HG03520 (cell line): Measurements from ENCODE around the gene SLX9.
"Not testable (repeated sequence)": the region's sequence is repeated elsewhere in the genome, so short reads cannot be mapped to it uniquely, and the experiment has no call there.

Source experiments
- ATAC-seq: cut with Tn5 transposase; IDR thresholded peaks from one replicate; pipeline ENCODE4 v1.9.1; 2021; ENCODE audit warnings: mild to moderate bottlenecking, moderate library complexity; ENCODE audit not compliant: unreplicated experiment

SLX9 gene

GRCh38 chr21:44901391-44902074 lies 38.3 kb upstream of the SLX9 start:
- no peak for ATAC-seq

GRCh38 chr21:44902268-44903049 lies 37.4 kb upstream of the SLX9 start:
- no peak for ATAC-seq

DNA sequence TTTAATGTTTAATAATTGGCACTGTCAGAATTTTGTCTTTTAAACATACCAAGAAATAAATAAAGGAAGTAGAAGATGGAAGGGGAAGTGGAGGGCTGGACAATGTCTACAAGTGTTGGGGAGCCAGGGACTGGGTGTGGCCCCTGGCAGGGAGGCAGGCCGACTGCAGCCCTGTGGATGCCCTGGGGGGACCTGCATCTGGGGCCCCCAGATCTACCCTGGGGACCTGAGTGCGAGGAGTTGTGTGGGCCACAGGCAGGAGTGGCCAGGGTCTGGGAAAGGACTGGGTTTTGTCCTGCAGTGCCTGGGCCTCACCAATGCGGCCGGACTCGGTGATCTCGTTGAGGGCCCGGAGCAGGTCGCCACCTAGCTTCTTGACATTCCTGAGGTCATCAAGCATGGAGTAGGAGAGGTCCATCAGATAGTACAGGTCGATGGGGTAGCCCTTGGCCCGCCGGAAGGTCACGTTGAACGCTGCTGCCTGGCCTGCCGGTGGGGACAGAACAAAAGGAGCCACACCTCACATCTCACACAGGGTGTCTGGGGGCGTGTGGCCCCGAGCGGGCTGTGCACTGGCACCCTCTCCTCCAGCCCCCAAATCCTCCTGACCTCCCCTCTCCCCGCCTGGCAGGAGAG lies 36.7 kb upstream of the SLX9 start:
- ATAC-seq, result no peak

- ATAC-seq, result no peak
Measured at GRCh38 chr21:44903689-44904088, 36.1 kb upstream of the SLX9 start.

GRCh38 chr21:44904141-44904923 lies 35.5 kb upstream of the SLX9 start:
- no peak for ATAC-seq

DNA sequence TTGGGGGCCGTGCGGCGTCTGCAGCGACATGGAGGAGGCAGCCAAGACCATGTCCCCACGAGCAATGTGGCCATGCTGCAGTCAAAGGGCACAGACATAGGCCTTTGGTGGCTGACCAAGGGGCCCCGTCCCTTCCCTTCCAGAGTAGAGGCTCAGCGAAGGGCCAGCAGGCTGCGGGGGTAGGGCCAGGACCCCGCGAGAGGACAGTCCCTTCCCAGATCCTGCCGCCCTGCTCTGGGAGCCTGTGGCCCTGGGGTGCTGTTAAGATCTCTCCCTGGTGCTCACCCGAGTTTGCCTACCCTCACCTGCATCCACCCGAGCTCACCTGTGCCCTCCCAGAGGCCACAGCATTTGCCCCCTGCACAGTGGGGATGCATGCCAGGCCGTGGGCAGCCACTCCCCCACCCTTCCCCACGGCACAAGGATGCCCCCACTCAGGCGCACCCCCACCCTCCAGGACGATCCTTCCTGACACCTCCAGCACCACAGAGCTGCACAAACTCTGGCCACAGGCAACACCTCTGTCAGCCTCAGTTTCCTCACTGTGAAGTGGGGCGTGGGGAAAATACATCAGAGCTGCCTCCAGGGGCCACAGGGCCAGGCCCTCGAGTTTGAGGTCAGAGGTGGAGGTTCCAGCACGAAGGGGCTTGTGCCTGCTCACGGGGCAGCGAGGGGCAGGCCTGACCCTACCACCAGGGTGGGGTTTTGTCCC lies 34.7 kb upstream of the SLX9 start:
- ATAC-seq, result no peak

DNA sequence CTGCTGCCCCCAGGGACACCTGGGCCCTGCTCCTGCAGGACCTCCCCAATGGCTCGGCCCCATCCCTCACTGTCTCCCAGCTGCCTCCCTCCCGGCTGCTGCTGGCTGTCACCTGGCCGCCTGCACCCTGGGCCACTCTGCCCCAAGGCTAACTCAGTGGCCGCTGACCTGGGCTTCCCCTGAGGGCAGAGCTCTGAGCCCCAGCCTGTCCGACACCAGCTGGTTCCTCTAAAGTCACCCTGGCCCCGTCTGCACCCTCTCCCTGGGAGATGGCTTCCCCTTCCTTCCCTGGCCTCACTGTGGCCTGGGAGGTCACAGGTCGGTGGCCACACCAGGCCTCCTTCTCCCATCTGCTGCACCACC lies 34.1 kb upstream of the SLX9 start:
- ATAC-seq, result no peak

GRCh38 chr21:44907225-44907965 lies 32.4 kb upstream of the SLX9 start:
- ATAC-seq, result no peak

GRCh38 chr21:44907966-44908895 lies 31.6 kb upstream of the SLX9 start:
- ATAC-seq, result no peak

DNA sequence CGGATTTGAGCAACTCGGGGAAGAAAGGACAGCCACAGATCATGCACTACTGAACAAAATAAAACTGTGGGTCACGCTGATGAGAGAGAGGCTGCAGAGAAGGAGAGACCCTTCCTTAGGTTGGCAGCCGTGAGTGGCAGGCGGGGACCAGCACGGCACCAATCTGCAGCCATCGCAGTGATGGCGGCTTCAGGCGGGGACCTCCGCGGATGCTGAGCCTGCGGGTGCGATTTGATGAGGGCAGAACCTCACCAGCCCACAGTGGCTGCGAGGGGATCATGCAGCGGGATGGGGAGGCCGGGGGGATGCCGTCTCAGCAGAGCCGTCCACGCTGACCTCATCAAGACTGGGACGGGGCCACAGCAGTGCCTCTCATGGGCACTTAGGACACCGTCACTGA lies 30.9 kb upstream of the SLX9 start:
- ATAC-seq, result no peak

GRCh38 chr21:44909719-44910118 lies 30.1 kb upstream of the SLX9 start:
- no peak for ATAC-seq

DNA sequence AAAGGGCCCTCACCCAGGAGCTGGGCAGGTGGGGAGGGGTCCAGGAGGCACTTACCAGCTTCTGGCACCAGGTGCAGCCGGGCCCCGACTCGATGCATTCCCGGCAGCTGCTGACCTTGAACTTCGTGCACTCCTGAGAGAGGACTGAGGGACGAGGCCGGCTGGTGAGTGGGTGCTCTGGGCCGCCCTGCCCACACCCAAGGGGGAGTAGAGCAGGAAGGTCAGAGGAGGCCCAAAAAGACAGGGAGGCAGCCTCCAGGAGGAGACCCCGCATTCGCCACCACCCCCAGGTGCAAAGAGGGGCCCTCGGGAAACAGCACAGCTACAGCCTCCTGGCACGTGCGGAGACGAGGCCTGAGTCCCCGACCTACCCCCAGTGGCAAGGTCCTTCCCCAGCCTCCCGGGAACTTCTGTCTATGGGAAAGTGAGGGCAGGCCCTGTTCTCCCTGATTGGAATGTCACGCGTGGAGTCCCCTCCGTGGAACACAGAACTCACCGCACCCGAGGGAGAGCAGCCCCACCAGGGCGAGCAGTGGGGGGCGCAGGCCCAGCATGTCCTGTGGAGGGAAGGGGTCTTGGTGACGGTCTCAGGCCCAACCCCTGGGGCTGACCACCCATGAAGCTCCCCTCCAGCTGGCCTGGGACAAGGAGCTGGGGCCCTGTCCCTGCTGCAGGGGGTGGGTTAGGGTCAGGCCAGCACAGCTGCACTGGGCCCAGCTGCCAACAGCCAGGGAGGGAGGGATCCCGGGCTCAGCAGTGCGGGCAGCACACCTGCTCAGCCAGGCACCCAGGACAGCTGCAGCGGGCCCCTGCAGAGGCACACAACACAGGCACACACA lies 29.4 kb upstream of the SLX9 start:
- no peak for ATAC-seq

GRCh38 chr21:44911068-44911383 lies 28.8 kb upstream of the SLX9 start:
- ATAC-seq, result no peak

- peak; percentile 54 for ATAC-seq
Measured at GRCh38 chr21:44911384-44912157, 28.3 kb upstream of the SLX9 start.

GRCh38 chr21:44912158-44912473 lies 27.7 kb upstream of the SLX9 start:
- ATAC-seq, result no peak

- ATAC-seq, result not testable (repeated sequence)
Measured at GRCh38 chr21:44912506-44913412, 27.1 kb upstream of the SLX9 start.
